ENCODE data around the gene COL5A3.

Gene COL5A3

DNA sequence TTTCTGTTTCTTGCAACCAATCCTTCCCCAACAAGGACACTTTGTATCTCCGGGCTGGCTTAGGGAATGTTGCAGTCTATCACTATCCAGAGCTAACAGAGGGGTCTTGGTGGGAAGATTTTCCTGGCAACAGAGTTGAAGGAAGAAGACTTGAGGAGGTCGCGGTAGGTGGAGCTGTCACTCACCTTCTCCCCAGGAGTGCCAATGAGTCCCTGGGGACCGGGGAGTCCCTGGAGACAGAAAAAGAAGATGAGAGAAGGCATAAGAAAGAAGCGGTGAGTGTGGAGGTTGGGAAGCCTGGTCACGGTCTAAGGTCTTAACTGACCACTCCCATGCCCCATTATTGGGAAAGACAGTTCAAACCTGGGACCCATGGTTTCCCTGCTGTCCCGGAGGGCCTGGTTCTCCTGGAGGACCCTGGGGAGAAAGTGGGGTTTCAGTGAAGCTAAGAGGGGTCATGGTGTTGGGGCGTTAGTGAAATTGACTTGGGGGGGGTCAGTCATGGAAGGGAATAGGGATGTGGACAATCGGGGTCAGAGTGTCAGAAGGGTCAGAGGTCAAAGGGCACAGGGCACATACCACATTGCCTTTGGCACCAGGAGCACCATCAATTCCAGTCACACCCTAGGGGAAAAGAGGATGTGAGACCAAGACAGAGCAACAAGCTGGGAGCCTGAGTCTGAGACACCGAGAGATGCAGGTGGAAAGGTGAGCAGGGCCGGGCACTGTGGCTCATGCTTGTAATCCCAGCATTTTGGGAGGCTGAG is 18.7 kb downstream of the COL5A3 start:
- Histone ChIP-seq H3K4me1 (ENCODE audit: control insufficient read depth, insufficient read depth, low read length) (no peaks in the 10 kb centered on the region), H3K4me3 (ENCODE audit: low read length) (no peak overlapping the region), H3K9me3 (ENCODE audit: control insufficient read depth, low read length) (no peaks in the 10 kb centered on the region), H3K36me3 (ENCODE audit: control insufficient read depth, insufficient read depth, low read length) (no peaks in the 10 kb centered on the region), H3K27me3 (ENCODE audit: control insufficient read depth, insufficient read depth, low read length) (no peaks in the 10 kb centered on the region), H3K9ac (ENCODE audit: low read length) (no peak overlapping the region)

DNA sequence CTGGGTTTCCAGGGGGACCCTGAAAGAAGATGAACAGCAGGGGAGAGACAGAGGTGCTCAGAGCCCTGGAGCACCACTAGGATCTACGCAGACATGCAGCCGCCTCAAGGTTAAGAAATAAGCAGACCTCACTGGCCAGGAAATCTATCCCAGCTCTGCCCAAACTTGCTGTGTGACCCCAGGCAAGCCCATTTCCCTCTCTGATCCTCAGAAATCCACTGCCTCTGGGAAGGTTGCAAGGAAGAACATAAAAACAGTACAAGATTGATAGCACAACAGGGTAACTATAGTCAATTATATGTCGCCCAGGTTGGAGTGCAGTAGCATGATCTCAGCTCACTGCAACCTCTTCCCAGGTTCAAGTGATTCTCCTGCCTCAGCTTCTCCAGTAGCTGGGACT is 20.8 kb downstream of the COL5A3 start:
- Histone ChIP-seq H3K4me3 (ENCODE audit: low read length) (no peak overlapping the region), H3K9me3 (ENCODE audit: control insufficient read depth, low read length) (no peaks in the 10 kb centered on the region), H3K27me3 (ENCODE audit: control insufficient read depth, insufficient read depth, low read length) (no peaks in the 10 kb centered on the region), H3K9ac (ENCODE audit: low read length) (no peak overlapping the region), H3K4me1 (ENCODE audit: control insufficient read depth, insufficient read depth, low read length) (no peaks in the 10 kb centered on the region), H3K36me3 (ENCODE audit: control insufficient read depth, insufficient read depth, low read length) (no peaks in the 10 kb centered on the region)

DNA sequence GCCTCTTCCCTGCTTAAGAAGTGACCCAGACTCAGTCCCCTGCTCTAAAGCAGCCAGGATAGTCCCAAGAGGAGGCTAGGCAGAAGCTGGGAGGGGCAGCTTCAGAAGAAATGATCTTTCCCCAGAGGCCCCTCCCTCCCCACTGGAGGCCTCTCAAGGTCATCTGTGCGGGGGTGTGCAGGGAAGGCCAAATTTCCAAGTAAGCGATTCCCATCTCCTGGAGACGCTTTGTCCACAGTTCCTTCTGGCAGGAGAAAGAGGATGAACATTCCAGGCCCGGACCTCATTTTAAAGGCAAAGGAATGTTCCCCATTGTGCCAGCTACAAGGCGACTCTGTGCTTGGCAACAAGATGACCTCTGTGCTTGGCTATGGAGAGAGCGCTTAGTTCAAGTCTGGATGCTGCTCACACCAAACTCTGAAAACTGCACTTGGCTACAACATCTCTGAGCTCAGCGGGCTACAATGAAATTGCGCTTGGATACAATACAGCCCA is 23.5 kb downstream of the COL5A3 start:
- Histone ChIP-seq H3K9ac (ENCODE audit: low read length) (no peak overlapping the region), H3K27me3 (ENCODE audit: control insufficient read depth, insufficient read depth, low read length) (no peaks in the 10 kb centered on the region), H3K4me3 (ENCODE audit: low read length) (no peak overlapping the region), H3K4me1 (ENCODE audit: control insufficient read depth, insufficient read depth, low read length) (no peaks in the 10 kb centered on the region), H3K9me3 (ENCODE audit: control insufficient read depth, low read length) (no peaks in the 10 kb centered on the region), H3K36me3 (ENCODE audit: control insufficient read depth, insufficient read depth, low read length) (no peaks in the 10 kb centered on the region)

DNA sequence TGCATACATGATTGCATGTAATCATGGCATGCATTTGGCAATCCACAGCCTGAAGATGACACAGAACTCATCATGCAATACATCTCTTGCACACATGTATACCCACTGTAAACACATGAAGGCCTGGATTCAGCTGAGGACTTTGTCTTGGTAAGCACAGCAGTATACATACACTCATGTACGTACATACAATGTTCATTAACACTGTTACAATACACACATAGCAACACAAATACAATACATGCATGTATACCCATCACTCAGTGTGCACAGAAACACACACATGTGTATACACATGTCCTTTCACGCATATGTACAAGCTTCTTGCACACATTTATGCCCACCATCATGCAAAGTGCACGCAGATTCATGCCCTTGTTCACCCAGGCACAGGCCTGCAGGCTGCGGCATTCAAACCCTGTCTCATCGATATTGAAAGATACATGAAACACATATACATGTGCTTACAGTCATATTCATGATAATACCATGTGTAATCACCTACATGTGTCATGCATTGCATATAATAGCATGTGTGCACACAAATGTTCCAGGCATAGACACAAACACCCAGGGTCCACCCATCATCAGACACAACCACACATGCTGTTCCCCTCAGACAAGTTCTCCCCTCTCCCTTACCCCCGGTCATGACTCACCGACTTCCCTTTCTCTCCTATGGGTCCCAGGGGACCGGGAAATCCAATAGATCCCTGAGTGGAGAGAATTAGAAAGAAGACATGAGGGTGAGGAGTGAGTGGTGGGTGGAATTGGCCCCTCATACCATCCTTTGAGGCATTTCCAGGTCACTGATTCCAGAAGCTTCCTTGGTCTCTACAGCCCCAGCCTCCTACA is 28.7 kb downstream of the COL5A3 start:
- no peaks in the 10 kb centered on the region for H3K36me3 ChIP-seq (ENCODE audit: control insufficient read depth, insufficient read depth, low read length)

DNA sequence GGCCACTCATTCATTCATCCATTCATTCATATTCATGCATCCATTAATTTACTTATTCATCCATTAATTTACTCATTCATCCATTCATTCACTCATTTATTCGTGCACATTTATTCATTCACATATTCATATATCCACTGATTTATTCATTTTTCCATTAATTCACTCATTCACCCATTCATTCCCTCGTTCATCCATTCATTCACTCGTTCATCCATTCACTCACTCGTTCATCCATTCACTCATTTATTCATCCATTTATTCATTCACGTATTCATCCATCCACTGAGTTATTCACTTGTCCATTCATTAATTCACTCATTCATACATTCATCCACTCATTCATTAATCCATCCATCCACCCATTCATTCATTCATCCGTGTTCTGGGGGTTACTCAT is 38.2 kb downstream of the COL5A3 start:
- no peaks in the 10 kb centered on the region for H3K36me3 ChIP-seq (ENCODE audit: control insufficient read depth, insufficient read depth, low read length)
- H3K4me3 ChIP-seq (ENCODE audit: low read length), result no peak overlapping the region
- H3K9ac ChIP-seq (ENCODE audit: low read length), result no peak overlapping the region
- no peaks in the 10 kb centered on the region for H3K9me3 ChIP-seq (ENCODE audit: control insufficient read depth, low read length)
- H3K27me3 ChIP-seq (ENCODE audit: control insufficient read depth, insufficient read depth, low read length), result peaks cover 4% of the 10 kb centered on the region
- H3K4me1 ChIP-seq (ENCODE audit: control insufficient read depth, insufficient read depth, low read length), result no peaks in the 10 kb centered on the region

More for the DNA sequence above, 28.7 kb downstream of the COL5A3 start:
- Histone ChIP-seq H3K9me3 (ENCODE audit: control insufficient read depth, low read length) (no peaks in the 10 kb centered on the region), H3K4me3 (ENCODE audit: low read length) (no peak overlapping the region), H3K4me1 (ENCODE audit: control insufficient read depth, insufficient read depth, low read length) (no peaks in the 10 kb centered on the region), H3K9ac (ENCODE audit: low read length) (no peak overlapping the region), H3K27me3 (ENCODE audit: control insufficient read depth, insufficient read depth, low read length) (no peaks in the 10 kb centered on the region)

DNA sequence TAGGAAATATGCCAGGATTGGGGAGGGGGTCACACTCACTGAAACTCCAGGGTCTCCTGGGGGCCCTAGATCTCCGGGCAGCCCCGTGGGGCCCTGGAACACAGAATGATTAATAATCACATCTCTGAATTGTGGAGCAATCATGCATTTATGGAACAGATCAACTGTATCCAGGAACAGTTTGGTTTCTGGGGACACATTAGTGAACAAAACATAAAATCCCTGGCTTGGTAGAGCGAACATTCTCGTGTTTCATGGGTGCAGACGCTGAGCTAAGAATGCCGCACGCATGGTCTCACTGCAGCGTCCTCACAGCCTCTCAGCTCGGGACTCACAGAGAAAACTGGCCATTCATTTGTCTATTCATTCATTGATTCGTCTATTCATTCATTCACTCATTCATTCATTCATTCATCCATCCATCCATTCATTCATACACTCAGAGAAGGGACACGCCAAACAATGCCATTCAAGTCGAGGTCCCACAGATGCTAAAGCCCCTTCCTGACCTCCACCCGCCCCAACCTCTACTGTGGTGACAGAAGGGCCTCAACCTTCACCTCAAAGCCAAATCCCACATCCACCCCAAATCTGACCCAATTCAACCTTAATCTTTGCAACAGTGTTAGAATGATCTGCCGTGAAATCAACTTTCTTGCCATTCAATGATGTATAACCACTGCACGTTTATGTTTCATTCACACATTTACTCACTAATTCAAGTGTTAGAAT is 39.0 kb downstream of the COL5A3 start:
- Histone ChIP-seq H3K9ac (ENCODE audit: low read length) (no peak overlapping the region), H3K9me3 (ENCODE audit: control insufficient read depth, low read length) (no peaks in the 10 kb centered on the region), H3K36me3 (ENCODE audit: control insufficient read depth, insufficient read depth, low read length) (no peaks in the 10 kb centered on the region), H3K4me1 (ENCODE audit: control insufficient read depth, insufficient read depth, low read length) (no peaks in the 10 kb centered on the region), H3K27me3 (ENCODE audit: control insufficient read depth, insufficient read depth, low read length) (peaks cover 4% of the 10 kb centered on the region), H3K4me3 (ENCODE audit: low read length) (no peak overlapping the region)

DNA sequence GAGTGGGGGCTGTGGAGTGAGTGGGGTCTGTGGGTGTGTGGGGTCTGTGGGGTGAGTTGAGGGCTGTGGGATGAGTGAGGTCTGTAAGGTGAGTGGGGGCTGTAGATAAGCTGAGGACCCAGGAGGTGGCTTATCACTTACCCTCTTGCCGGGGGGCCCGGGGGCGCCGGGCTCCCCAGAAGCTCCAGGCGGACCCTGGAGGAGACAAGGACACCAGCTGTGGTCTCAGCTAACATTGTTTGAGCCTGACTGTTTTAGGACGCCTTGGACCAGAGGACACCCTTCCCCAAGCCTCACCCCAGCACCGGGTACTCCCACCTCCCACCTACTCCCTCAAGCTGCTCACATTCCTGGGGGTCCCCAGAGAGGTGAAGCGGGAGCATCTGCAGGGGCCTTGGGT is 39.8 kb downstream of the COL5A3 start:
- no peak overlapping the region for H3K4me3 ChIP-seq (ENCODE audit: low read length)
- H3K9me3 ChIP-seq (ENCODE audit: control insufficient read depth, low read length), result no peaks in the 10 kb centered on the region
- no peaks in the 10 kb centered on the region for H3K4me1 ChIP-seq (ENCODE audit: control insufficient read depth, insufficient read depth, low read length)
- no peak overlapping the region for H3K9ac ChIP-seq (ENCODE audit: low read length)
- peaks cover 4% of the 10 kb centered on the region for H3K27me3 ChIP-seq (ENCODE audit: control insufficient read depth, insufficient read depth, low read length)
- H3K36me3 ChIP-seq (ENCODE audit: control insufficient read depth, insufficient read depth, low read length), result no peaks in the 10 kb centered on the region

DNA sequence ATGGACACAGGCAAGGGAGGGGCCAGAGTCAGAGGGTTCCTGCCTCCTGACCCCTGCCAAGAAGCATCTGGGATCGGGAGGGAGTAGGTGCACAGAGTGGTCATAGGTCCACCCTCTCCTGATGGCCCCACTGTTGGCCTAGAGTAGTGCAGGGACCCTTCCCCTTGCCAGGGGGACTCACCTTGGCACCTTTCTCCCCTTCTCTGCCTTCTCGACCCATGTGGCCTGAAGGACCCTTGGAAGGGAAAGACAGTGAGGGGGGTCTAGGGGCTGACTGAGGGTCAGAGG is 40.7 kb downstream of the COL5A3 start:
- Histone ChIP-seq H3K27me3 (ENCODE audit: control insufficient read depth, insufficient read depth, low read length) (peaks cover 4% of the 10 kb centered on the region), H3K9me3 (ENCODE audit: control insufficient read depth, low read length) (no peaks in the 10 kb centered on the region), H3K4me1 (ENCODE audit: control insufficient read depth, insufficient read depth, low read length) (no peaks in the 10 kb centered on the region), H3K36me3 (ENCODE audit: control insufficient read depth, insufficient read depth, low read length) (no peaks in the 10 kb centered on the region), H3K9ac (ENCODE audit: low read length) (no peak overlapping the region), H3K4me3 (ENCODE audit: low read length) (no peak overlapping the region)

DNA sequence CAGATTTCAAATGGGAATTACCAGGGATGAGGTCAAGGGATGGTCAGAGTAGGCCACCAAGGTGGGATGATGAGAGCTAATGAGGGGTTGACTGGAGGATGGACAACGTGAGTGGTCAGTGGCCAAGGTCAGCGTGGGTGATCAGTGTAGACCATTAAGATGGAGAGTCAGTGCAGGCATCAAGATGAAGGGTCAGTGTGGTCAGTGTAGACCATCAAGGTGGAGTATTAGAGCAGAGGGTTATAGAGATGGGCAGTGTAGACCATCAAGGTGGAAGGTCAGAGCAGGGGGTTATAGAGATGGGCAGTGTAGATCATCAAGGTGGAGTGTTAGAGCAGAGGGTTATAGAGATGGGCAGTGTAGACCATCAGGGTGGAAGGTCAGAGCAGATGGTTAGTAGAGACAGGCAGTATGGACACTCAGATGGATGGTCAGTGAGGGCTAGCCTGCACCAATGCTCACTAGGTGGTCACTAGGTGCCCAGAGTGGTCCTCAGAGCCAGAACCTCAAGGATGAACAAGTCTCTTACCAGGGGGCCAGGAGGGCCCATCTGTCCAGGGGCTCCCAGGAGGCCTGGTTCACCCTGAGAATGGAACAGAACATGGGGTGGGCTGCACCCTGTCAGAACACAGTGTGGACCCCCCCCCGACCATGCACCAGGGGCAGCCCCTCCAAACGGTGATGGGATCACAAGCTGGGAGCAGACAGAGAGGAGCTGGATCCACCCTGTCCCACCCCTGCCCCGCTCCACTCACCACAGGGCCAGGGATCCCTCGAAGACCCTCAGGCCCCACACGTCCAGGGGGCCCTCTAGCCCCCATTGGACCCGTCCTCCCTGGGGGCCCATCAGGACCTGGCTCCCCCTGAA is 41.2 kb downstream of the COL5A3 start:
- Histone ChIP-seq H3K4me3 (ENCODE audit: low read length) (no peak overlapping the region), H3K9me3 (ENCODE audit: control insufficient read depth, low read length) (no peaks in the 10 kb centered on the region), H3K9ac (ENCODE audit: low read length) (no peak overlapping the region), H3K4me1 (ENCODE audit: control insufficient read depth, insufficient read depth, low read length) (no peaks in the 10 kb centered on the region), H3K36me3 (ENCODE audit: control insufficient read depth, insufficient read depth, low read length) (no peaks in the 10 kb centered on the region), H3K27me3 (ENCODE audit: control insufficient read depth, insufficient read depth, low read length) (peaks cover 4% of the 10 kb centered on the region)

DNA sequence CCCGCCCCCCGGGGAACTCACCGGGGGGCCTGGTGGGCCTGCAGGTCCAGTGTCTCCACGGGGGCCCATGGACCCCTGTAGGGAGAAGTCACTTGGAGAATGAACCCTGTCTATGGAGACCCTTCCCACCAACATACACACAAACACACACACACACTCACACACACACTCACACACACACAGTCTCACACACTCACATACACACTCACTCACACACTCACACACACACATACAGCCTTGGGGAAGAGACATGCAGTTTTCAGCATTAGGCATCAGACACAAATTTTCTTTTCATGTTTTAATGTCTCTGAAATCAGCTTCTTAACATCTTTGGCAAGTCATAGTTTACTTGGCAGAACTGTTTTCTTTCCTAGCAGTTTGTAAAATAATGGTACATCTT is 43.0 kb downstream of the COL5A3 start:
- Histone ChIP-seq H3K9me3 (ENCODE audit: control insufficient read depth, low read length) (no peaks in the 10 kb centered on the region), H3K27me3 (ENCODE audit: control insufficient read depth, insufficient read depth, low read length) (peaks cover 4% of the 10 kb centered on the region), H3K36me3 (ENCODE audit: control insufficient read depth, insufficient read depth, low read length) (no peaks in the 10 kb centered on the region), H3K4me3 (ENCODE audit: low read length) (no peak overlapping the region), H3K4me1 (ENCODE audit: control insufficient read depth, insufficient read depth, low read length) (no peaks in the 10 kb centered on the region), H3K9ac (ENCODE audit: low read length) (no peak overlapping the region)

DNA sequence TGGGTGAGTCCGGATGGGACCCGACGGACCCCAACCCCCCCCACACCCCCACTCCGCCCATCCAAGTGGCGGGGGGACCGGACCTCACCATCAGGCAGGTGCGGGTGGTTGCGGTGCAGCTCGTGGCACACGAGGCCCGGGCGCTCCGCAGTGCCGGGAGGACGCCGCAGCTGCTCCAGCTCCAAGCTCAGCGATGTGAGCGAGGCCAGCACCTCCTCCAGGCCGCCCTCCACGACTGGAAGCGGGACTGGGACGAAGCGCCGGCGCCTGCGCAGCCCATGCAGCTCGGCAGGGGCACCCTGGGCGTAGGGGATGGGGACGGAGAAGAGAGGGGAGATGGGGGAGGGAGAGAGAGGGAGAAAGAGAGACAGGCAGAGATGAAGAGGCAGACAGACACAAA is 43.9 kb downstream of the COL5A3 start:
- H3K27me3 ChIP-seq (ENCODE audit: control insufficient read depth, insufficient read depth, low read length), result peaks cover 4% of the 10 kb centered on the region
- H3K4me1 ChIP-seq (ENCODE audit: control insufficient read depth, insufficient read depth, low read length), result no peaks in the 10 kb centered on the region
- H3K9ac ChIP-seq (ENCODE audit: low read length), result no peak overlapping the region
- H3K9me3 ChIP-seq (ENCODE audit: control insufficient read depth, low read length), result no peaks in the 10 kb centered on the region
- H3K4me3 ChIP-seq (ENCODE audit: low read length), result no peak overlapping the region
- H3K36me3 ChIP-seq (ENCODE audit: control insufficient read depth, insufficient read depth, low read length), result no peaks in the 10 kb centered on the region

All from mucosa of stomach (tissue), 1 donor.